Transverse colon (tissue), 4 donors: ENCODE measurements around the gene KLC4.

Source experiments
- CTCF ChIP-seq, 5 experiments: fragments of 200-600 bp in 3 of 5; fragments of 450-650 bp in 2 of 5; sonication (generic) in 3 of 5; IDR thresholded peaks; 1 replicate in 2 of 5; 2 replicates in 3 of 5; pipeline ENCODE4 v1.5.1; 2016 to 2017; ENCODE audit warnings: antibody characterized with exemption in 5 of 5, inconsistent platforms in 3 of 5, mild to moderate bottlenecking in 2 of 5, moderate library complexity in 1 of 5
- EP300 ChIP-seq: sonication (generic); formaldehyde crosslinking; IDR thresholded peaks from one replicate; pipeline ENCODE4 v1.6.1; 2017; ENCODE audit warnings: antibody characterized with exemption, low read depth
- POLR2A ChIP-seq: fragments of 450-650 bp; IDR thresholded peaks from one replicate; pipeline ENCODE4 v1.6.1; 2016; ENCODE audit warnings: antibody characterized with exemption, mild to moderate bottlenecking, moderate library complexity
- POLR2AphosphoS5 ChIP-seq, 3 donors: sonication (generic); formaldehyde crosslinking; IDR thresholded peaks; one replicate each; pipeline ENCODE4 v1.6.1; 2016; ENCODE audit warnings: antibody characterized with exemption in 3 of 3

GRCh38 chr6:43060755-43061633 is 1.6 kb downstream of the KLC4 start:
- no peak for TF ChIP-seq POLR2A
- no peak for TF ChIP-seq CTCF (IDR thresholded peaks at IDR 0.05)
- TF ChIP-seq POLR2AphosphoS5 (IDR thresholded peaks at IDR 0.05): no peak
- no peak for TF ChIP-seq EP300
